PC-9 (cell line): ENCODE measurements around the gene MAVS.
"Not testable (repeated sequence)": the region's sequence is repeated elsewhere in the genome, so short reads cannot be mapped to it uniquely, and the experiment has no call there.

Source experiments
- CTCF ChIP-seq: fragments of 200-600 bp; sonication (generic); conservative IDR thresholded peaks from 2 replicates; pipeline ENCODE4 v1.6.1; 2017; ENCODE audit warnings: mixed run types, antibody characterized with exemption, mild to moderate bottlenecking, moderate library complexity
- EZH2 ChIP-seq: fragments of 200-600 bp; sonication (generic); IDR thresholded peaks from 2 replicates; pipeline ENCODE4 v1.8.0; 2017; ENCODE audit warnings: antibody characterized with exemption, low read depth

GRCh38 chr20:3898181-3898580 lies 51.5 kb downstream of the MAVS start:
- not testable (repeated sequence) for TF ChIP-seq CTCF, EZH2
